K562 (cell line): ENCODE data around the gene GPR107. TPM values are rescaled to one million over a fixed set of nuclear protein-coding genes. Genes with fewer than 3 reads are reported as not detected.

Source experiments
- ATF1 ChIP-seq, 2 experiments: fragments of 450-650 bp in 1 of 2; IDR thresholded peaks; 2 replicates each; pipeline ENCODE4 v1.6.1; 2016; ENCODE audit warnings: missing compliant biosample characterization in 1 of 2, missing genetic modification characterization in 1 of 2
- ATF6 ChIP-seq: sonication (generic); formaldehyde crosslinking; IDR thresholded peaks from 2 replicates; pipeline ENCODE4 v1.4.0; 2020; ENCODE audit warnings: mild to moderate bottlenecking, missing genetic modification reagents
- DPF2 ChIP-seq: fragments of 450-650 bp; IDR thresholded peaks from 2 replicates; pipeline ENCODE4 v1.6.1; 2016
- LEF1 ChIP-seq: fragments of 450-650 bp; IDR thresholded peaks from 2 replicates; pipeline ENCODE4 v1.6.1; 2016; ENCODE audit warnings: mild to moderate bottlenecking
- MAZ ChIP-seq, 2 experiments: fragments of 450-650 bp in 1 of 2; sonication (generic) in 1 of 2; formaldehyde crosslinking; IDR thresholded peaks in 1 of 2; conservative IDR thresholded peaks in 1 of 2; 2 replicates each; pipeline versions ENCODE4 v1.4.0 to v1.5.0; 2020; ENCODE audit warnings: mild to moderate bottlenecking in 1 of 2, missing genetic modification reagents in 1 of 2
- NUFIP1 ChIP-seq: fragments of 450-650 bp; IDR thresholded peaks from 2 replicates; pipeline ENCODE4 v1.6.1; 2018; ENCODE audit not compliant: partially characterized antibody
- PRDM10 ChIP-seq: fragments of 450-650 bp; IDR thresholded peaks from 2 replicates; pipeline ENCODE4 v1.6.1; 2018; ENCODE audit not compliant: partially characterized antibody
- RBM17 ChIP-seq: fragments of 200-400 bp; formaldehyde crosslinking; IDR thresholded peaks from 2 replicates; pipeline ENCODE4 v1.6.1; 2017; ENCODE audit warnings: low read depth, mild to moderate bottlenecking, low read length, borderline replicate concordance
- TCF15 ChIP-seq: fragments of 250-450 bp; sonication (Bioruptor Pico); IDR thresholded peaks from 2 replicates; pipeline ENCODE4 v1.8.0; 2022; ENCODE audit warnings: moderate library complexity, mild to moderate bottlenecking, inconsistent platforms
- ZNF143 ChIP-seq: sonication (generic); formaldehyde crosslinking; IDR thresholded peaks from 2 replicates; pipeline ENCODE4 v1.9.0; 2022; ENCODE audit warnings: mild to moderate bottlenecking, missing genetic modification reagents
- ZNF239 ChIP-seq: fragments of 250-450 bp; sonication (Bioruptor Pico); IDR thresholded peaks from 2 replicates; pipeline ENCODE4 v1.4.0; 2020; ENCODE audit warnings: mild to moderate bottlenecking
- ZNF586 ChIP-seq: fragments of 450-650 bp; formaldehyde crosslinking; conservative IDR thresholded peaks from 2 replicates; pipeline ENCODE4 v1.4.0; 2020; ENCODE audit warnings: mild to moderate bottlenecking, moderate library complexity
- polyA plus RNA-seq, 8 experiments: library from polyadenylated mRNA; depleted of rRNA in 4 of 8; stranded (reverse) in 5 of 8; unstranded in 3 of 8; fragments of >200 nt; fragmentation: Nextera tagmentation in 2 of 8; fragmentation: Illumina TruSeq in 1 of 8; extraction: Ambion mirVana in 2 of 8; extraction: Trizol in 1 of 8; gene quantifications; 2 replicates each; pipeline versions ENCODE4 v1.2.1 to v1.2.3, GENCODE V29; 2011 to 2014; ENCODE audit warnings: inconsistent platforms in 1 of 8, missing spikeins in 1 of 8
- total RNA-seq, 7 experiments: library from RNA; depleted of rRNA in 6 of 7; stranded (reverse); fragments of >200 nt in 6 of 7; fragmentation: Illumina TruSeq in 2 of 7; extraction: Trizol in 2 of 7; gene quantifications; 2 replicates each; pipeline versions ENCODE4 v1.2.1 to v1.2.3, GENCODE V29; 2011 to 2021; ENCODE audit warnings: low replicate concordance in 1 of 7
- TF ChIP-seq, protein P1 (sequence below), 3 experiments: fragments of 200-800 bp in 1 of 3; fragments of 250-450 bp in 1 of 3; fragments of 450-650 bp in 1 of 3; sonication (Bioruptor Pico) in 1 of 3; sonication (Bioruptor generic) in 1 of 3; formaldehyde crosslinking in 1 of 3; IDR thresholded peaks; 2 replicates each; pipeline versions ENCODE4 v1.6.1 to v1.8.0; 2016 to 2022; ENCODE audit warnings: mild to moderate bottlenecking in 2 of 3, missing genetic modification characterization in 2 of 3, missing compliant biosample characterization in 1 of 3, moderate library complexity in 1 of 3
- TF ChIP-seq, protein P2 (sequence below): sonication (generic); formaldehyde crosslinking; IDR thresholded peaks from 2 replicates; pipeline ENCODE4 v1.8.0; 2023; ENCODE audit warnings: mild to moderate bottlenecking, missing genetic modification reagents

Gene GPR107
- total and polyA plus RNA-seq, 9 of the 15 experiments (the other 6 are each of a cell fraction or from before 2014, with no cell fraction given) = 3.2 to 34.6 (median 14.4) TPM

DNA sequence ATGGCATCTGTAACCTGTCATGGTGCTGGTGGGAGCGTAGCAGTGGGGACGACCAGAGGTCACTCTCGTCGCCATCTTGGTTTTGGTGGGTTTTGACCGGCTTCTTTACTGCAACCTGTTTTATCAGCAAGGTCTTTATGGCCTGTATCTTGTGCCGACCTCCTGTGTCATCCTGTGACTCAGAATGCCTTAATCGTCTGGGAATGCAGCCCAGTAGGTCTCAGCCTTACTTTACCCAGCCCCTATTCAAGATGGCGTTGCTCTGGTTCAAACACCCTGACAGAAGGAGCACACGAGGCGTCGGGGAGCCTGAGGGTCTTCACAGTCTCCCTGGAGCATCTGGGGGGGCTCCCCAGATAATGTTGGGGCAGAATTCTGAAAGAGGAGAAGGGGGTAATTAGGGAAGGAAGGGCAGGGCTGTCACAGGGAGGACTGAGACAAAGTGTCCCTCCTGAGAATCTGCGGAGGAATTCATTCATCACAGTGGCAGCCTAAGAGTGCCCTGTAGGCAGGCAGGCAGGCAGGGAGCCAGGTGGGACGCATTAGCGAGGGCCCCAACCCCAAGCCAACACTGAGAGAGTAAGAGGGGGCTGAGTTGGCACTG is 97.2 kb downstream of the GPR107 start (continued):
- no peak for TF ChIP-seq PRDM10
- TF ChIP-seq RBM17 = no peak
- no peak for TF ChIP-seq ATF6
- TF ChIP-seq, protein P1, sequence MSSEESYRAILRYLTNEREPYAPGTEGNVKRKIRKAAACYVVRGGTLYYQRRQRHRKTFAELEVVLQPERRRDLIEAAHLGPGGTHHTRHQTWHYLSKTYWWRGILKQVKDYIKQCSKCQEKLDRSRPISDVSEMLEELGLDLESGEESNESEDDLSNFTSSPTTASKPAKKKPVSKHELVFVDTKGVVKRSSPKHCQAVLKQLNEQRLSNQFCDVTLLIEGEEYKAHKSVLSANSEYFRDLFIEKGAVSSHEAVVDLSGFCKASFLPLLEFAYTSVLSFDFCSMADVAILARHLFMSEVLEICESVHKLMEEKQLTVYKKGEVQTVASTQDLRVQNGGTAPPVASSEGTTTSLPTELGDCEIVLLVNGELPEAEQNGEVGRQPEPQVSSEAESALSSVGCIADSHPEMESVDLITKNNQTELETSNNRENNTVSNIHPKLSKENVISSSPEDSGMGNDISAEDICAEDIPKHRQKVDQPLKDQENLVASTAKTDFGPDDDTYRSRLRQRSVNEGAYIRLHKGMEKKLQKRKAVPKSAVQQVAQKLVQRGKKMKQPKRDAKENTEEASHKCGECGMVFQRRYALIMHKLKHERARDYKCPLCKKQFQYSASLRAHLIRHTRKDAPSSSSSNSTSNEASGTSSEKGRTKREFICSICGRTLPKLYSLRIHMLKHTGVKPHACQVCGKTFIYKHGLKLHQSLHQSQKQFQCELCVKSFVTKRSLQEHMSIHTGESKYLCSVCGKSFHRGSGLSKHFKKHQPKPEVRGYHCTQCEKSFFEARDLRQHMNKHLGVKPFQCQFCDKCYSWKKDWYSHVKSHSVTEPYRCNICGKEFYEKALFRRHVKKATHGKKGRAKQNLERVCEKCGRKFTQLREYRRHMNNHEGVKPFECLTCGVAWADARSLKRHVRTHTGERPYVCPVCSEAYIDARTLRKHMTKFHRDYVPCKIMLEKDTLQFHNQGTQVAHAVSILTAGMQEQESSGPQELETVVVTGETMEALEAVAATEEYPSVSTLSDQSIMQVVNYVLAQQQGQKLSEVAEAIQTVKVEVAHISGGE (CRISPR knock-in tag; IDR thresholded peaks at IDR 0.05) = peak in 1 of 3 experiments; percentile 93; a peak in 2 of 6 replicates
- TF ChIP-seq NUFIP1 = peak; percentile 87
- peak; percentile 35; the same call in 1 of the 2 replicates for TF ChIP-seq LEF1
- TF ChIP-seq ATF1 (CRISPR knock-in tag; IDR thresholded peaks at IDR 0.05) = no peak
- TF ChIP-seq ATF1 (tag; IDR thresholded peaks at IDR 0.05) = peak; percentile 74
- TF ChIP-seq, protein P2, sequence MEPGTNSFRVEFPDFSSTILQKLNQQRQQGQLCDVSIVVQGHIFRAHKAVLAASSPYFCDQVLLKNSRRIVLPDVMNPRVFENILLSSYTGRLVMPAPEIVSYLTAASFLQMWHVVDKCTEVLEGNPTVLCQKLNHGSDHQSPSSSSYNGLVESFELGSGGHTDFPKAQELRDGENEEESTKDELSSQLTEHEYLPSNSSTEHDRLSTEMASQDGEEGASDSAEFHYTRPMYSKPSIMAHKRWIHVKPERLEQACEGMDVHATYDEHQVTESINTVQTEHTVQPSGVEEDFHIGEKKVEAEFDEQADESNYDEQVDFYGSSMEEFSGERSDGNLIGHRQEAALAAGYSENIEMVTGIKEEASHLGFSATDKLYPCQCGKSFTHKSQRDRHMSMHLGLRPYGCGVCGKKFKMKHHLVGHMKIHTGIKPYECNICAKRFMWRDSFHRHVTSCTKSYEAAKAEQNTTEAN (CRISPR knock-in tag) = no peak
- no peak for TF ChIP-seq ZNF143
- TF ChIP-seq TCF15 (CRISPR knock-in tag) = peak; percentile 94
- TF ChIP-seq MAZ (CRISPR knock-in tag; conservative IDR thresholded peaks at IDR 0.05 in 1 of 2, IDR thresholded peaks at IDR 0.05 in 1 of 2) = peak in 1 of 2 experiments; percentile 84; a peak in 2 of 4 replicates
- peak; percentile 89 for TF ChIP-seq ZNF586 (CRISPR knock-in tag)
- TF ChIP-seq DPF2 = peak; percentile 88
- peak; percentile 82 for TF ChIP-seq ZNF239
